ENCODE results near the gene C17orf100. TPM values are rescaled to one million over a fixed set of nuclear protein-coding genes. Genes with fewer than 3 reads are reported as not detected.

The C17orf100 gene
- total and polyA plus RNA-seq, 10 donors: 1.1 to 4.7 (median 2.5) TPM

DNA sequence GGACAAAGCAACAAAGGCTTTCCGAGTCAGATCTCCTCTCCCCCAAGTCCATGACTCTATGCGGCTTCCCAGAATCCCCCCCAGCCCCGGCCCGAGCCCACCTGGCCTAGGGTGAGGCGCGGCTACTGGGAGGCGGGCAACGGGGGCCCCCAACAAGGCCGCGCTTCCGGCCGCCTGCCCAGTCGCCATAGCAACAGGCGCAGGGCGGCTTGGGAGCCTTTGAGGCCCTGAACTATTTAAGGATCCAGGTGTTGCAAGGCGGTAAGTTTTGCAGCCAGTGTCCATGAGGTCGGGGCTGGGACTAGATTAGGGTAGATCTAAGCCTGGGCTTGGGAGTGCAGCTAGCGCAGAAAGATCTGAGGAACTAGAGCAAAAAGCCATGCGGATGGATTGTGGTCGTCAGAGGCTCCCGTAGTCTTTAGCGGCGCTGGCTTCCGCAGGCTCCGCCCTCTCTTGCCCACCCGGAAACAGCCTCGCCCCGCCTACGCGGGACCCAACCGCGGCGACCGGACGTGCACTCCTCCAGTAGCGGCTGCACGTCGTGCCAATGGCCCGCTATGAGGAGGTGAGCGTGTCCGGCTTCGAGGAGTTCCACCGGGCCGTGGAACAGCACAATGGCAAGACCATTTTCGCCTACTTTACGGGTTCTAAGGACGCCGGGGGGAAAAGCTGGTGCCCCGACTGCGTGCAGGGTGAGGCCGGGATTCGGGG is 10.9 kb upstream of the C17orf100 start, which contains the start of the genes KIAA0753 and TXNDC17:
TSS of gene KIAA0753 (minus strand) at position 176 of the 711 bp plus-strand sequence. CDS start 5,608 bp downstream, outside the sequence.
TSS of gene TXNDC17 (plus strand) at position 525 of the 711 bp plus-strand sequence. CDS start at position 548, 23 bp downstream.
- peak within 1 kb of the TSS; percentile 82 to 97 (median 92) for H3K4me3 ChIP-seq
- peak within 1 kb of the TSS; percentile 78 to 93 (median 91) for H3K27ac ChIP-seq
- intact Hi-C loops (cut with DNase I; ENCODE audit: low total_unique reads): no loop called here
- no peaks in the 10 kb centered on the region for H3K27me3 ChIP-seq (replicated peaks in 1 of 7)
- DNase-seq: peak; percentile 99
- H3K4me1 ChIP-seq: peaks cover 24 to 79% (median 43%) of the 10 kb centered on the region in 6 donors
- peak in 1 of 11 experiments; percentile 16 for TF ChIP-seq CTCF (IDR thresholded peaks at IDR 0.05 in 8 of 11, conservative IDR thresholded peaks at IDR 0.05 in 3 of 11)
- peak; percentile 70 to 94 (median 82) for TF ChIP-seq POLR2A (IDR thresholded peaks at IDR 0.05)
- TF ChIP-seq POLR2AphosphoS5 (IDR thresholded peaks at IDR 0.05): peak; percentile 99 to 100 (median 100)
- H3K9me3 ChIP-seq: no peaks in the 10 kb centered on the region
- WGBS, 5 donors: 0% methylated on average over 12 to 52 of the region's 52 CpGs
- peaks cover 0 to 37% (median 24%) of the 10 kb centered on the region in 6 donors for H3K36me3 ChIP-seq

- intact Hi-C loops (cut with DNase I; ENCODE audit: low total_unique reads): no loop called here
- Histone ChIP-seq H3K4me1 (peaks cover 24 to 85% (median 43%) of the 10 kb centered on the region in 6 donors), H3K27ac (peak overlapping the region; percentile 78 to 93 (median 91)), H3K36me3 (peaks cover 0 to 44% (median 27%) of the 10 kb centered on the region in 6 donors), H3K4me3 (peak overlapping the region; percentile 82 to 97 (median 92)), H3K9me3 (no peaks in the 10 kb centered on the region), H3K27me3 (replicated peaks in 1 of 7) (no peaks in the 10 kb centered on the region)
- TF ChIP-seq POLR2AphosphoS5 (IDR thresholded peaks at IDR 0.05): no peak
- no peak for TF ChIP-seq CTCF (IDR thresholded peaks at IDR 0.05 in 8 of 11, conservative IDR thresholded peaks at IDR 0.05 in 3 of 11)
- TF ChIP-seq POLR2A (IDR thresholded peaks at IDR 0.05): no peak
- WGBS, 5 donors: 5 to 8% (median 7%) methylated on average over 20 of the region's 20 CpGs
- no peak for DNase-seq
Measured at GRCh38 chr17:6641247-6641863, 10.2 kb upstream of the C17orf100 start.

DNA sequence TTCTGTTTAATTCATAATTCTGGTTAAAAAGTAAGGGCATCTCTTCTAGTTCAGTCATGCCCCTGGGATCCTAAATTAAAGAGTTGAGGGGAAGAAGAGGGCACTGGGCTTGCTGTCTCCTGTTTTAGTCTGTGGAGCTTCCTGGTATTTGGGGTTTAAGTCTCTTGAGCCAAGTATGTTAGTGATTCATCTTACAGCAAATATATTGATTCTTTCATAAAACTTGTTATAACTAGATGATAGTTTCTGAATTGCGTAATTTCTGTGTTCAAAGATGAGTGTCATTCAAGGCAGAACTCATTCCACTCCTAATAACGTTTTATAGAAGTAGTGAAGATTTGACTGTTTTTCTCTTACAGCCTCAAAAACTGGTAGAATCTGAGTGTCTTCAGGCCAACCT is 9.0 kb upstream of the C17orf100 start:
- WGBS, 5 donors: 41 to 63% (median 56%) methylated on average over 2 of the region's 2 CpGs
- Histone ChIP-seq H3K27ac (peak overlapping the region in 2 of 8 donors; percentile 12 to 93), H3K9me3 (no peaks in the 10 kb centered on the region), H3K27me3 (replicated peaks in 1 of 7) (no peaks in the 10 kb centered on the region), H3K4me1 (peaks cover 24 to 88% (median 47%) of the 10 kb centered on the region in 6 donors), H3K36me3 (peaks cover 0 to 56% (median 30%) of the 10 kb centered on the region in 6 donors), H3K4me3 (peak overlapping the region in 3 of 8 donors; percentile 86 to 94 (median 89))
- intact Hi-C loops (cut with DNase I; ENCODE audit: low total_unique reads): no loop called here
- DNase-seq: no peak
- no peak for TF ChIP-seq POLR2A (IDR thresholded peaks at IDR 0.05)
- no peak for TF ChIP-seq CTCF (IDR thresholded peaks at IDR 0.05 in 8 of 11, conservative IDR thresholded peaks at IDR 0.05 in 3 of 11)
- no peak for TF ChIP-seq POLR2AphosphoS5 (IDR thresholded peaks at IDR 0.05)

Data from spleen (tissue), 11 donors.